ENCODE results near the gene CNDP2.
"Not testable (repeated sequence)": the region's sequence is repeated elsewhere in the genome, so short reads cannot be mapped to it uniquely, and the experiment has no call there.

The CNDP2 gene

DNA sequence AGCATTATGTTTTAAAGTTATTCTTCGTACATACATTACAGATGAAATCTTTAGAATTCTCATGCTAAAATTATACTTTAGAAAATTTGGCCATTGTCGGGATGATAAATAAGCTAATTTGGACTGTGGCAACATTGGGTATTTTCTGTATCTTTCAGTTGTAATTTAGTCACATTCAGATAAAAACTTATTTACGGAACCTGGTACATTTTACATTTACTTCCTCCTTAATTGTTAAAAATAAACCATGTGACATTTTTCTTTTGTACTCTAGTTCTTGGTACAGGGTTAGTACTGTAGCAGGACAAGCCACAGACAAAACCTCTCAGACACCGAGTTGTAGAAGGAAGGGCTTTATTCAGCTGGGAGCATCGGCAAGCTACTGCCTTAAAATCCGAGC is 4.2 kb downstream of the CNDP2 start:
- Histone ChIP-seq H3K9me3 (ENCODE audit: insufficient read depth, low read length) (no peaks in the 10 kb centered on the region), H3K4me3 (ENCODE audit: insufficient read length, low read depth) (no peak overlapping the region), H3K4me1 (ENCODE audit: insufficient read depth, insufficient read length) (peaks cover 6% of the 10 kb centered on the region), H3K27me3 (ENCODE audit: insufficient read depth, insufficient read length) (no peaks in the 10 kb centered on the region), H3K9ac (ENCODE audit: insufficient read length, low read depth) (no peak overlapping the region), H3K36me3 (ENCODE audit: insufficient read depth, insufficient read length, low read length) (peaks cover 50% of the 10 kb centered on the region)
- no peak for DNase-seq (ENCODE audit: low read depth, low spot score)
- TF ChIP-seq SUZ12 (IDR thresholded peaks at IDR 0.05; ENCODE audit: extremely low read depth, insufficient read depth, insufficient read length) (no peak), ZNF274 (IDR thresholded peaks at IDR 0.05; ENCODE audit: low read depth, low read length) (no peak), YY1 (IDR thresholded peaks at IDR 0.05; ENCODE audit: insufficient read depth, insufficient read length) (no peak)

DNA sequence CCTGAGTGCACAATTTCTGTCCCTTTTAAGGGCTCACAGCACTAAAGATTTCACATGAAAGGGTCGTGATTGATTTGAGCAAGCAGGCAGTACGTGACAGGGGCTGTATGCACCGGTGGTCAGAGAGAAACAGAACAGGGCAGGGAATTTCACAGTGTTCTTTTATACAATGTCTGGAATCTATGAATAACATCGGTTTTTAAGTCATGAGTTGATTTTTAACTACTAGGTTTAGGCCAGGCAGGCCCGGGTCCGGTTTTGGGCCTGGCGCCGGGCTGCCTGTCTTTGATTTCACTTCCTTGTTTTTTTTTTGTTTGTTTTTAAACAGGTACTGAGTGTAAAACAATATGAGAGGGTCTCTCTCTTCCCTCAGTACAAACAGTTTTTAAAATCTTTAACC is 4.6 kb downstream of the CNDP2 start:
- not testable (repeated sequence) for H3K4me3 ChIP-seq (ENCODE audit: insufficient read length, low read depth); DNase-seq (ENCODE audit: low read depth, low spot score); H3K9me3 ChIP-seq (ENCODE audit: insufficient read depth, low read length); H3K27me3 ChIP-seq (ENCODE audit: insufficient read depth, insufficient read length); H3K4me1 ChIP-seq (ENCODE audit: insufficient read depth, insufficient read length)
- Histone ChIP-seq H3K9ac (ENCODE audit: insufficient read length, low read depth) (peak overlapping the region; percentile 42), H3K36me3 (ENCODE audit: insufficient read depth, insufficient read length, low read length) (peaks cover 53% of the 10 kb centered on the region)

DNA sequence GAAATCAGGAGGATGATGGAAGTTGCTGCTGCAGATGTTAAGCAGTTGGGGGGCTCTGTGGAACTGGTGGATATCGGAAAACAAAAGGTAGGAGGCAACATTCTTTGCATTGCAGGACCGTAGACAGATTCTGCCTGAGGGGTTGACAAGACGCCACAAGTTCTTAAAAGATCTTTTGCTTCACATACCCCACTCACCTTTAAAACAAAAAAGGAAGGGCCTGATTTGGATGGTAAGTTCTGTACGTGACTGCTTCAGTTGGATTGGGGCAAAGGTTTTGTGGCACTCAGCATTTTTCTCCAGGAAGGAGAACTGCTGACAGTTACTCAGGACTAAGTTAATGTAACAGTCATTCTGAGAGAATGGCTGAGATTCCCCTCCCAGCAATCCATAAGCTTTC is 5.2 kb downstream of the CNDP2 start:
- no peak overlapping the region for H3K9ac ChIP-seq (ENCODE audit: insufficient read length, low read depth)

DNA sequence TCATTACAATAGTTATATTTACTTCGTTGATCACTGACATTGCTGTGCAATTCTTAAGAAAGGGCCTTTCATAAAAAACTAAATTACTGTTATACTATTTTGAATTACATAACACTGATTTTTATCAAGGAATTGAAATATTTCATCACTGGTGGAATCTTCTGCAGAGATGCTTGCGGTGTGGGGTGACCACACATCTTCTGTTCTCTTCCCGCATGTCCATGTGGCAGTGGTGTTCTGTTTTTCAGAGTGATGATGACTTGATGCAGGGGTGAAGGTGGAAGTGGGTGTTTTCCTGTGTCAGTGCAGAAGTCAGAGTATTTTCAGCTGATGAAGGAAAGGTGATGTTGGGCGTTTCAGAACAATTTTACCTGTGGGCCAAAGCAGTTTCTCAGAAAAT is 7.0 kb downstream of the CNDP2 start:
- Histone ChIP-seq H3K4me1 (ENCODE audit: insufficient read depth, insufficient read length) (peaks cover 10% of the 10 kb centered on the region), H3K9me3 (ENCODE audit: insufficient read depth, low read length) (no peaks in the 10 kb centered on the region), H3K9ac (ENCODE audit: insufficient read length, low read depth) (no peak overlapping the region), H3K4me3 (ENCODE audit: insufficient read length, low read depth) (no peak overlapping the region), H3K36me3 (ENCODE audit: insufficient read depth, insufficient read length, low read length) (peaks cover 67% of the 10 kb centered on the region), H3K27me3 (ENCODE audit: insufficient read depth, insufficient read length) (no peaks in the 10 kb centered on the region)
- no peak for DNase-seq (ENCODE audit: low read depth, low spot score)
- TF ChIP-seq ZNF274 (IDR thresholded peaks at IDR 0.05; ENCODE audit: low read depth, low read length) = no peak
- no peak for TF ChIP-seq YY1 (IDR thresholded peaks at IDR 0.05; ENCODE audit: insufficient read depth, insufficient read length)
- TF ChIP-seq SUZ12 (IDR thresholded peaks at IDR 0.05; ENCODE audit: extremely low read depth, insufficient read depth, insufficient read length) = no peak

More for the DNA sequence above, 5.2 kb downstream of the CNDP2 start:
- no peaks in the 10 kb centered on the region for H3K27me3 ChIP-seq (ENCODE audit: insufficient read depth, insufficient read length)
- peaks cover 11% of the 10 kb centered on the region for H3K4me1 ChIP-seq (ENCODE audit: insufficient read depth, insufficient read length)
- no peaks in the 10 kb centered on the region for H3K9me3 ChIP-seq (ENCODE audit: insufficient read depth, low read length)
- H3K4me3 ChIP-seq (ENCODE audit: insufficient read length, low read depth) = no peak overlapping the region
- H3K36me3 ChIP-seq (ENCODE audit: insufficient read depth, insufficient read length, low read length) = peaks cover 58% of the 10 kb centered on the region
- no peak for DNase-seq (ENCODE audit: low read depth, low spot score)
- TF ChIP-seq ZNF274 (IDR thresholded peaks at IDR 0.05; ENCODE audit: low read depth, low read length) (no peak), SUZ12 (IDR thresholded peaks at IDR 0.05; ENCODE audit: extremely low read depth, insufficient read depth, insufficient read length) (no peak), YY1 (IDR thresholded peaks at IDR 0.05; ENCODE audit: insufficient read depth, insufficient read length) (no peak)

DNA sequence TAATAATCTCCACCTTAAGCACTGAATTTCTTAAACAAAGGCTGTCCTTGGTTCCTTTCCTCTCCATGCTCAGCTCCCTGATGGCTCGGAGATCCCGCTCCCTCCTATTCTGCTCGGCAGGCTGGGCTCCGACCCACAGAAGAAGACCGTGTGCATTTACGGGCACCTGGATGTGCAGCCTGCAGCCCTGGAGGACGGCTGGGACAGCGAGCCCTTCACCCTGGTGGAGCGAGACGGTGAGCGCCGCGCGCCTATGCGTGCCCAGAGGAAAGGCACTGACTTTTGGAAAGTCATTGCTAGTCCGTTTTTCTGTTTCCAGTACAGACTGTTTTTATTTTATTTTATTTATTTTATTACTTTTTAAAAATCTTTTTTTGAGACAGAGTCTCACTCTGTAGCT is 9.6 kb downstream of the CNDP2 start:
- Histone ChIP-seq H3K27me3 (ENCODE audit: insufficient read depth, insufficient read length) (no peaks in the 10 kb centered on the region), H3K4me3 (ENCODE audit: insufficient read length, low read depth) (no peak overlapping the region), H3K9me3 (ENCODE audit: insufficient read depth, low read length) (no peaks in the 10 kb centered on the region), H3K36me3 (ENCODE audit: insufficient read depth, insufficient read length, low read length) (peaks cover 79% of the 10 kb centered on the region), H3K4me1 (ENCODE audit: insufficient read depth, insufficient read length) (peaks cover 7% of the 10 kb centered on the region), H3K9ac (ENCODE audit: insufficient read length, low read depth) (no peak overlapping the region)
- DNase-seq (ENCODE audit: low read depth, low spot score) = no peak
- TF ChIP-seq YY1 (IDR thresholded peaks at IDR 0.05; ENCODE audit: insufficient read depth, insufficient read length) (no peak), ZNF274 (IDR thresholded peaks at IDR 0.05; ENCODE audit: low read depth, low read length) (no peak), SUZ12 (IDR thresholded peaks at IDR 0.05; ENCODE audit: extremely low read depth, insufficient read depth, insufficient read length) (no peak)

DNA sequence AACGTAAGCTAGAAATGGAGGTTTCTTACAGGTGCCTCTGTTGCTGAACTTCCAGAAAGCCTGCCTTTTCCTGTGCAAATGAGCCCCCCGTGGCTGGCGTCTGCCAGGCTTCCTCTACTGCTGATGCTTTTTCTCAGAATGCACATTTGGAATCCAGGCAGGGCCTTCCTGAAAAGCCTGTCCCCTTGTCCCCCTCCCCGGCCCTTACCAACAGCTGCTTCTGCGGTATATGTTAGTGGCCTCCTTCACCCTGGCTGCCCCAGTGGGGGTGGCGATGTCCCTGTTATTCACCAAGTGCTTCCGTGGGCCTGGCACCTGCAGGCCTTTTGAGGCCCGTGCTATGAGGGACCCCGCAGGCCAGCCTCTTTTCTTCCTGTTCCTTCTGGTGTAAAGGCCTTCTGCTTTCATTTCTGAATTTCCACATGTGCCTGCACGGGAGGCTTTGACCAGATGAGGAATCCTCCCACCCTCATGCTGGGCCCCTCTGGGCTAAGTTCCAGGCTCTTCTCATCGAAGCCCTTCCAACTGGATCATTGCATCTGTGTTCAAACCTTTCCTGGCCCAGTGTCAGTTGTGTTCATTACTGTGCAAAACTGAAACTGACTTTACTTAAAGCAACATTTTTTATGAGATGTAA is 10.4 kb downstream of the CNDP2 start:
- TF ChIP-seq YY1 (IDR thresholded peaks at IDR 0.05; ENCODE audit: insufficient read depth, insufficient read length) = no peak
- no peak for TF ChIP-seq ZNF274 (IDR thresholded peaks at IDR 0.05; ENCODE audit: low read depth, low read length)
- TF ChIP-seq SUZ12 (IDR thresholded peaks at IDR 0.05; ENCODE audit: extremely low read depth, insufficient read depth, insufficient read length) = no peak
- Histone ChIP-seq H3K4me1 (ENCODE audit: insufficient read depth, insufficient read length) (peaks cover 7% of the 10 kb centered on the region), H3K36me3 (ENCODE audit: insufficient read depth, insufficient read length, low read length) (peaks cover 83% of the 10 kb centered on the region), H3K4me3 (ENCODE audit: insufficient read length, low read depth) (no peak overlapping the region), H3K27me3 (ENCODE audit: insufficient read depth, insufficient read length) (no peaks in the 10 kb centered on the region), H3K9me3 (ENCODE audit: insufficient read depth, low read length) (no peaks in the 10 kb centered on the region), H3K9ac (ENCODE audit: insufficient read length, low read depth) (no peak overlapping the region)
- DNase-seq (ENCODE audit: low read depth, low spot score) = no peak

DNA sequence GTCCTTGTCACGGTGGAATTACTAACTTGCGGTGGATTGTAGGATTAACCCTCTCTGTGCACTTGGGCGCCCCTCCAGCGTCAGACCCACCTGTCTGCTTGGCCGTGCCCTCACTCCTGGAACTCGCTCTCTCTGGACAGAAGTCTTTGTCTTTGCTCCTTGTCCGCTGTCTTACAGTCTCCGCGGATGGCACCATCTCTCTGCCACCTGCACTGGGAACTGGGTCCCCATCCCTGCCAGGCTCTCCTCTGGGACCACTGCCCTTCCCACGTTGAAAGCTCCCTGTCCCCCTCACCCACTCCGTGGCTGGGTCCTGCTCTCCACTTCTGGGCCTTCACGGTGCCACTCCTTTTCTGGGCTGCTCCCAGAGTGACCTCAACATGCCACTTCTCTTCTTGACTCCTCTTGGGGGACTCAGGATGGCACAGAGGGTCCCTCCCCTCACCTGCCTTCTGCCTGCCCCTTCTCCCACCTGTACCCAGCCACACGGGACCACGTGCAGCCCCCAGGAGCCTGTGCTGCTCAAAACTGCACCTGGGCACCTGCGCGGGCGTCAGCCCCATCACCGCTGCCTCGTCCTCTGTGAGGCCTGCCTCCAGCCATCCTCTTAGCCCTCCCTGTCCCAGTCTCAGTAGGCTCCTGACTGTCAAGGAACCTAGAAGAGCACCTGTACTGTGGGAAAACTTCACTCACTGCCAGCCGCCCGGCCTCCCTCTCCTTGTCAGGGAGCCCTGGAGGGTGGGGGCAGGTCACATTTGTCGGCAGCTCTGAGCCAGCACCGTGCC is 11.1 kb downstream of the CNDP2 start:
- DNase-seq (ENCODE audit: low read depth, low spot score) = no peak
- TF ChIP-seq SUZ12 (IDR thresholded peaks at IDR 0.05; ENCODE audit: extremely low read depth, insufficient read depth, insufficient read length) (no peak), ZNF274 (IDR thresholded peaks at IDR 0.05; ENCODE audit: low read depth, low read length) (no peak), YY1 (IDR thresholded peaks at IDR 0.05; ENCODE audit: insufficient read depth, insufficient read length) (no peak)
- Histone ChIP-seq H3K4me1 (ENCODE audit: insufficient read depth, insufficient read length) (peaks cover 7% of the 10 kb centered on the region), H3K36me3 (ENCODE audit: insufficient read depth, insufficient read length, low read length) (peaks cover 86% of the 10 kb centered on the region), H3K4me3 (ENCODE audit: insufficient read length, low read depth) (no peak overlapping the region), H3K9ac (ENCODE audit: insufficient read length, low read depth) (no peak overlapping the region), H3K9me3 (ENCODE audit: insufficient read depth, low read length) (no peaks in the 10 kb centered on the region), H3K27me3 (ENCODE audit: insufficient read depth, insufficient read length) (no peaks in the 10 kb centered on the region)
